Fibroblast of pulmonary artery (primary cell): ENCODE results near the gene FAM170B.

Experiments
- DNase-seq: peaks from one replicate; pipeline ENCODE4 v3.0.0-alpha.2; 2010; ENCODE audit warnings: low read depth
- H3K4me3 ChIP-seq: replicated peaks from 2 replicates; pipeline ENCODE4 v1.5.1; 2011; ENCODE audit warnings: low read depth, mild to moderate bottlenecking, control low read depth, low read length, moderate library complexity
- CTCF ChIP-seq: IDR thresholded peaks from 2 replicates; pipeline ENCODE4 v1.5.1; 2011; ENCODE audit warnings: mild to moderate bottlenecking, control low read depth, low read length, inconsistent platforms; ENCODE audit errors: missing control alignments

FAM170B gene

GRCh38 chr10:49163741-49164140 lies 29.9 kb upstream of the FAM170B start:
- no peak overlapping the region for H3K4me3 ChIP-seq
- DNase-seq: peak; percentile 6
- no peak for TF ChIP-seq CTCF

GRCh38 chr10:49162761-49163310 lies 29.0 kb upstream of the FAM170B start:
- no peak overlapping the region for H3K4me3 ChIP-seq
- TF ChIP-seq CTCF: no peak
- no peak for DNase-seq

GRCh38 chr10:49162063-49162462 lies 28.2 kb upstream of the FAM170B start:
- H3K4me3 ChIP-seq: no peak overlapping the region
- no peak for DNase-seq
- no peak for TF ChIP-seq CTCF

- peak; percentile 38 for TF ChIP-seq CTCF
- H3K4me3 ChIP-seq: no peak overlapping the region
- DNase-seq: peak; percentile 46
Observed at GRCh38 chr10:49161411-49161997, 27.7 kb upstream of the FAM170B start.

GRCh38 chr10:49160814-49161213 lies 27.0 kb upstream of the FAM170B start:
- no peak for TF ChIP-seq CTCF
- no peak overlapping the region for H3K4me3 ChIP-seq
- DNase-seq: no peak

- TF ChIP-seq CTCF: no peak
- H3K4me3 ChIP-seq: no peak overlapping the region
- no peak for DNase-seq
Observed at GRCh38 chr10:49160110-49160509, 26.3 kb upstream of the FAM170B start.

GRCh38 chr10:49158915-49159314 lies 25.1 kb upstream of the FAM170B start:
- H3K4me3 ChIP-seq: no peak overlapping the region
- TF ChIP-seq CTCF: no peak
- DNase-seq: no peak
